ENCODE data around the gene SFN. TPM values are rescaled to one million over a fixed set of nuclear protein-coding genes. Genes with fewer than 3 reads are reported as not detected.

SFN gene
- 1 to 10 TPM; 1.9 to 3.8 TPM for total RNA-seq

DNA sequence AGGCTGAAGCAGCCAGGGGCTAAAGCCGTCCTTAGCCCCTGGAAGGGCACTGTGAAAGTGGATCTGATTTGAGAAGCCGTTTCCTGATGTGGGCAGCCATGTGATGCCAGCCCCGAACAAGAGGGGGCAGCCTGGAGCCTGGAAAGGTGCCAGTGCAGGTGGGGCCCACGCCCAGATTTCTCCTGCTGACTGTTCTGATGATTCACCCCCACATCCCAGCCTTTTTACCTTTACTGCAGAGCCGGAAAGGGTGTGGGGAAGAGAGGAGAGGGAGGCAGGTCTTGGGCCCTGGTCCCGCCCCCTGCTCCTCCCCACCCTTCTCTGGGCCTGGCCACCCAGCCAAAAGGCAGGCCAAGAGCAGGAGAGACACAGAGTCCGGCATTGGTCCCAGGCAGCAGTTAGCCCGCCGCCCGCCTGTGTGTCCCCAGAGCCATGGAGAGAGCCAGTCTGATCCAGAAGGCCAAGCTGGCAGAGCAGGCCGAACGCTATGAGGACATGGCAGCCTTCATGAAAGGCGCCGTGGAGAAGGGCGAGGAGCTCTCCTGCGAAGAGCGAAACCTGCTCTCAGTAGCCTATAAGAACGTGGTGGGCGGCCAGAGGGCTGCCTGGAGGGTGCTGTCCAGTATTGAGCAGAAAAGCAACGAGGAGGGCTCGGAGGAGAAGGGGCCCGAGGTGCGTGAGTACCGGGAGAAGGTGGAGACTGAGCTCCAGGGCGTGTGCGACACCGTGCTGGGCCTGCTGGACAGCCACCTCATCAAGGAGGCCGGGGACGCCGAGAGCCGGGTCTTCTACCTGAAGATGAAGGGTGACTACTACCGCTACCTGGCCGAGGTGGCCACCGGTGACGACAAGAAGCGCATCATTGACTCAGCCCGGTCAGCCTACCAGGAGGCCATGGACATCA lies at the start of gene SFN:
Gene SFN, plus strand, starts transcription at position 369 of the 904 bp plus-strand sequence. Its CDS starts 64 bp downstream, at position 433.
- Histone ChIP-seq H3K4me1 (ENCODE audit: control insufficient read depth in 1 of 2, low read depth in 2 of 2) (peaks cover 5 to 15% of the 10 kb centered on the region in 2 donors), H3K27ac (peak within 1 kb of the TSS; percentile 84 to 99), H3K4me3 (peak within 1 kb of the TSS; percentile 80), H3K36me3 (no peaks in the 10 kb centered on the region), H3K9me3 (no peaks in the 10 kb centered on the region), H3K27me3 (replicated peaks; ENCODE audit: insufficient read depth) (no peaks in the 10 kb centered on the region)
- TF ChIP-seq, protein P1, sequence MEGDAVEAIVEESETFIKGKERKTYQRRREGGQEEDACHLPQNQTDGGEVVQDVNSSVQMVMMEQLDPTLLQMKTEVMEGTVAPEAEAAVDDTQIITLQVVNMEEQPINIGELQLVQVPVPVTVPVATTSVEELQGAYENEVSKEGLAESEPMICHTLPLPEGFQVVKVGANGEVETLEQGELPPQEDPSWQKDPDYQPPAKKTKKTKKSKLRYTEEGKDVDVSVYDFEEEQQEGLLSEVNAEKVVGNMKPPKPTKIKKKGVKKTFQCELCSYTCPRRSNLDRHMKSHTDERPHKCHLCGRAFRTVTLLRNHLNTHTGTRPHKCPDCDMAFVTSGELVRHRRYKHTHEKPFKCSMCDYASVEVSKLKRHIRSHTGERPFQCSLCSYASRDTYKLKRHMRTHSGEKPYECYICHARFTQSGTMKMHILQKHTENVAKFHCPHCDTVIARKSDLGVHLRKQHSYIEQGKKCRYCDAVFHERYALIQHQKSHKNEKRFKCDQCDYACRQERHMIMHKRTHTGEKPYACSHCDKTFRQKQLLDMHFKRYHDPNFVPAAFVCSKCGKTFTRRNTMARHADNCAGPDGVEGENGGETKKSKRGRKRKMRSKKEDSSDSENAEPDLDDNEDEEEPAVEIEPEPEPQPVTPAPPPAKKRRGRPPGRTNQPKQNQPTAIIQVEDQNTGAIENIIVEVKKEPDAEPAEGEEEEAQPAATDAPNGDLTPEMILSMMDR (IDR thresholded peaks at IDR 0.05) = no peak
- DNase-seq (ENCODE audit: low spot score) (no peak), ATAC-seq (ENCODE audit: insufficient number of reproducible peaks, low FRiP score, low read depth) (no peak)

DNA sequence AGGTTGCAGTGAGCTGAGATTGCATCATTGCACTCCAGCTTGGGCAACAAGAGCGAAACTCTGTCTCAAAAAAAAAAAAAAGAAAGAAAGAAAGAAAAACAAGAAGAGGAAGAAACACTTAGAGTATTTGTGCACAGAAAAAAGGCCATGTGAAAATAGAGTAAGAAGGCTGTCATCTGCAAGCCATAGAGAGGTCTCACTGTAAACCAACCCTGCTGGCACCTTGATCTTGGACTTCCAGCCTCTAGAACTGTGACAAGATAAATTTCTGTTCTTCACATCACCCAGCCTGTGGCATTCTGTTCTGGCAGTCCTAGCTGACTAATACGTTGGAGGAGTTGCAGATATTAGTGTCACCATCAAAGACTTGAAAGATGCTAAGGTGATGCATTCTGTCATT lies 48.6 kb upstream of the SFN start:
- ATAC-seq (ENCODE audit: insufficient number of reproducible peaks, low FRiP score, low read depth) = no peak
- H3K4me3 ChIP-seq = no peak overlapping the region
- no peaks in the 10 kb centered on the region for H3K27me3 ChIP-seq (replicated peaks; ENCODE audit: insufficient read depth)

DNA sequence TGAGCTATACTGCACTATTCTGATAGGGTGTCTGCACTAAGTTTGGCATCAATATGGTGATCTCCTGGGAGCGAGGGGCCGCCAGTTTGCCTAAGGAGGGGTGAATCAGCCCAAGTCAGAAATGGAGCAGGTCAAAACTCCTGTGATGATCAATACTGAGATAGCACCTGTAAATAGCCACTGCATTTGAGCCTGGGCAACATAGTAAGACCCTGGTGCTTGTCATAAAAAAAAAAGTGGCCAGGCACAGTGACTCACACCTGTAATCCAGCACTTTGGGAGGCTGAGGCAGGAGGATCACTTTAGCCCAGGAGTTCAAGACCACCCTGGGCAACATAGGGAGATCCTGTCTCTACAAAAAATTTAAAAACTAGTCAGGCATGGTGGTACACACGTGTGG lies 48.1 kb upstream of the SFN start:
- ATAC-seq (ENCODE audit: insufficient number of reproducible peaks, low FRiP score, low read depth) (no peak), DNase-seq (ENCODE audit: low spot score) (no peak)
- Histone ChIP-seq H3K9me3 (no peaks in the 10 kb centered on the region), H3K4me1 (ENCODE audit: control insufficient read depth in 1 of 2, low read depth in 2 of 2) (no peaks in the 10 kb centered on the region), H3K27ac (no peak overlapping the region), H3K4me3 (no peak overlapping the region), H3K27me3 (replicated peaks; ENCODE audit: insufficient read depth) (no peaks in the 10 kb centered on the region), H3K36me3 (no peaks in the 10 kb centered on the region)
- TF ChIP-seq, protein P1 (IDR thresholded peaks at IDR 0.05) = no peak

More for the DNA sequence above, 48.6 kb upstream of the SFN start:
- Histone ChIP-seq H3K4me1 (ENCODE audit: control insufficient read depth in 1 of 2, low read depth in 2 of 2) (no peaks in the 10 kb centered on the region), H3K27ac (no peak overlapping the region), H3K9me3 (no peaks in the 10 kb centered on the region), H3K36me3 (no peaks in the 10 kb centered on the region)
- TF ChIP-seq, protein P1 (IDR thresholded peaks at IDR 0.05) = no peak
- no peak for DNase-seq (ENCODE audit: low spot score)

DNA sequence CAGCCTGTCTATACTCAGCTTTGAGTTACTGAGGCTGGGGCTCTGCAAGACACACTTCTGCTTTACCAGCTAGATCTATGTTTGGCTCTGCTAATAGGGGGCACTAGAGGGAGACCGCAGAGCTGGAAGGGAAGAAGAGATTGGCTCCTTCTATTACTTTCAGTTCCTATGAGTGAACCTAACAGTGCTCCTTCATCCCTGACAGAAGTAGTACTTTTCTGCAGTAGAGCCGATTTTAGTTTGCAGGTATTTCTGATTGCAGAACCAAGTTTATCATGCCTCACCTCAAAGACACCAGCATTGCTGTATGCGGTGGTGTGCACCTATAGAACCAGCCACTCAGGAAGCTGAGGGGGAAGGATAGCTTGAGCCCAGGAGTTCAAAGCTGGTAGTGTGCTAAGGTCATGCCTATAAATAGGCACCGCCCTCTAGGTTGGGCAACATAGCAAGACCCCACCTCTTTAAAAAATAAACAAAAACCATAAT lies 42.1 kb upstream of the SFN start:
- Histone ChIP-seq H3K27ac (no peak overlapping the region), H3K4me3 (no peak overlapping the region), H3K9me3 (no peaks in the 10 kb centered on the region), H3K36me3 (no peaks in the 10 kb centered on the region), H3K27me3 (replicated peaks; ENCODE audit: insufficient read depth) (no peaks in the 10 kb centered on the region), H3K4me1 (ENCODE audit: control insufficient read depth in 1 of 2, low read depth in 2 of 2) (peaks cover 0 to 8% of the 10 kb centered on the region in 2 donors)
- ATAC-seq (ENCODE audit: insufficient number of reproducible peaks, low FRiP score, low read depth) = no peak
- no peak for DNase-seq (ENCODE audit: low spot score)
- TF ChIP-seq, protein P1 (IDR thresholded peaks at IDR 0.05) = no peak

DNA sequence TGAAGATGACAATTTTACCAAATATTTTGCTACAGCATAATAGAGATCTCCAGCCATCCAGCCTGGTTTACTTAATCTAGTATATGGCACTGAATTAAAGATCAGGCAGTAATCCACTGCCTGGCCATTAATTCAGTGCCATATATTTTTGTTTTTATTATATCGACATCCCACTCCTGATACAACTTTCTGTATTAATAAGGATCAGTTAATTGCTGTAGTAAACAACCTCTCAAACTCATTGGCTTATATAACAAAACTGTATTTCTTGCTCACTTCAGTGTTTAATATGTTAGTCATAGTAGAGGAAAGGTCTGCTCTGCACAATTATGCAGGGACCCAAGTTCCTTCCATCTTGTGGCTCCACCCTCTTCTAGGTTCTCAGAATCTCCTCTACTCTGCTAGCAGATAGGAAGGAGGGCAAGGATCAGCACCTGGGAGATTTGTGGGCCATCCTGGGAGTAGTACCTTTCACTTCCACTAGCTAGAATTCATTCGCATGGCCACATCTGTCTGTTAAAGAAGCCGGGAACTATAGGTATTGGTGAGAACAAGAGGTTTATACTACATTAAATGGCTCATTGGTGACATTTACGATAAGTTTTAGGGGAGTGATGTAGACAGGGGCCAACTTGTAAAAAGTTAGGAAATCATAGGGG lies 40.1 kb upstream of the SFN start:
- no peak for DNase-seq (ENCODE audit: low spot score)
- ATAC-seq (ENCODE audit: insufficient number of reproducible peaks, low FRiP score, low read depth) = no peak
- Histone ChIP-seq H3K27me3 (replicated peaks; ENCODE audit: insufficient read depth) (no peaks in the 10 kb centered on the region), H3K4me1 (ENCODE audit: control insufficient read depth in 1 of 2, low read depth in 2 of 2) (peaks cover 6 to 19% of the 10 kb centered on the region in 2 donors), H3K27ac (no peak overlapping the region), H3K36me3 (no peaks in the 10 kb centered on the region), H3K9me3 (no peaks in the 10 kb centered on the region), H3K4me3 (no peak overlapping the region)
- TF ChIP-seq, protein P1 (IDR thresholded peaks at IDR 0.05) = no peak
